ES-I3 (cell line): ENCODE data around the gene ST6GALNAC3.

Experiments
- H3K36me3 ChIP-seq: 2 replicates; pipeline ENCODE4 v1.6.1; 2013; ENCODE audit warnings: mild to moderate bottlenecking, low read length, control low read depth, moderate library complexity; ENCODE audit not compliant: insufficient read depth
- H3K4me1 ChIP-seq: 2 replicates; pipeline ENCODE4 v1.6.1; 2013; ENCODE audit warnings: mild to moderate bottlenecking, control low read depth, low read length; ENCODE audit not compliant: insufficient read depth
- H3K9ac ChIP-seq: 2 replicates; pipeline ENCODE4 v1.6.1; 2013; ENCODE audit warnings: low read depth, mild to moderate bottlenecking, low read length, moderate library complexity
- H3K9me3 ChIP-seq: 2 replicates; pipeline ENCODE4 v1.6.1; 2013; ENCODE audit warnings: mild to moderate bottlenecking, low read length, moderate library complexity; ENCODE audit not compliant: control insufficient read depth, insufficient read depth

Gene ST6GALNAC3

GRCh38 chr1:76054359-76054758 lies 20.2 kb upstream of the ST6GALNAC3 start:
- Histone ChIP-seq H3K4me1 (peaks cover 10% of the 10 kb centered on the region; the same call in 1 of the 2 replicates), H3K9ac (no peak overlapping the region), H3K9me3 (no peaks in the 10 kb centered on the region), H3K36me3 (no peaks in the 10 kb centered on the region)

- Histone ChIP-seq H3K36me3 (no peaks in the 10 kb centered on the region), H3K9me3 (no peaks in the 10 kb centered on the region), H3K9ac (no peak overlapping the region), H3K4me1 (peaks cover 10% of the 10 kb centered on the region; the same call in 1 of the 2 replicates)
These were observed 18.6 kb upstream of the ST6GALNAC3 start for GRCh38 chr1:76055987-76056386.

GRCh38 chr1:76059451-76059850 lies 15.1 kb upstream of the ST6GALNAC3 start:
- Histone ChIP-seq H3K36me3 (no peaks in the 10 kb centered on the region), H3K9me3 (no peaks in the 10 kb centered on the region), H3K9ac (no peak overlapping the region), H3K4me1 (no peaks in the 10 kb centered on the region)

- Histone ChIP-seq H3K4me1 (no peaks in the 10 kb centered on the region), H3K9ac (no peak overlapping the region), H3K9me3 (no peaks in the 10 kb centered on the region), H3K36me3 (no peaks in the 10 kb centered on the region)
These were observed 9.3 kb upstream of the ST6GALNAC3 start for GRCh38 chr1:76065270-76065669.

DNA sequence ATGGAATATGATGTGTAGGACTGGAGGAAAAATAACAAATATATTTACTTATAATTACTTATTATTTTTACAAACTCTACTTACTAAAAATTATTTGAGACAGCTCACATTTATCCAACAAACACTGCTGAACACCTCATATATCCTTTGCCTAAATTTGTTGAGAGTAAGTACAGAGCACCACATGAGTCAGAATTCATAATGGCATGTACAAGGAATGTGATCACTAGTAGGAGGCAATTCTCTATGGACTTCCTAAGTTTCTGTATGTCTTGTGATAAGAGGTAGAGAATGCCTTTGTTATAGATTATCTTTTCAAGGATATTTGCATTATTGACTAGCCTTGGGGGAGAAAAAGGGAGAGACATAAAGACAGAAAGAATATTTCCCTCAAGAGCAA lies 8.2 kb upstream of the ST6GALNAC3 start:
- no peaks in the 10 kb centered on the region for H3K4me1 ChIP-seq

GRCh38 chr1:76068542-76068941 lies 6.0 kb upstream of the ST6GALNAC3 start:
- Histone ChIP-seq H3K9ac (no peak overlapping the region), H3K9me3 (no peaks in the 10 kb centered on the region), H3K4me1 (no peaks in the 10 kb centered on the region), H3K36me3 (no peaks in the 10 kb centered on the region)

More for the DNA sequence above, 8.2 kb upstream of the ST6GALNAC3 start:
- Histone ChIP-seq H3K36me3 (no peaks in the 10 kb centered on the region), H3K9ac (no peak overlapping the region), H3K9me3 (no peaks in the 10 kb centered on the region)

DNA sequence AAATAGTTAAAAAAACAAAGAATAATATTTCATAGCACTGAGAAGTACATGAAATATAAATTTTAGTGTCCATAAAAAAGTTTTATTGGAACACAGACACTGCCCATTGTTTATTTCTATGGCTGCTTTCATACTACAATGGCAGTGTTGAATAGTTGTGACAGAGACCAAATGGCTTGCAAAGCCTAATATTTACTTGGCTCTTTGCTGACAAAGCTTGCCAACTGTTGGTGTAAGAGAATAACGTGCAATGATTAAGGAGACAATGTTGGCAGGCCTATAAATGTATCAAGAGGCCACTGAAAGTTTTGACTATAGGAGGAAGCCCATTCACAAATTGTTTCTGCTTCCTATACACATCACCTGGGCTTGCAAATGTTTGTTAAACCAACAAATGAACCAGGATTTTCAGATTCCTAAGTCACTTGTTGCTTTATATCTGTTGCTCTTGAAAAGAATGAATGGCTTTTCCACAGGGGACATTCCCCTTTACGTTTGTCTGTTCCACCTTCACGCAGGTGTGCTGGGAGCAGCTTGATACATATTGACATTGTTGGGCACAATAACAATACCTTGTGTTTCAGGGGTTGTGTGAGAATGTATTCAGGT lies 5.5 kb upstream of the ST6GALNAC3 start:
- Histone ChIP-seq H3K4me1 (no peaks in the 10 kb centered on the region), H3K9me3 (no peaks in the 10 kb centered on the region), H3K36me3 (no peaks in the 10 kb centered on the region), H3K9ac (no peak overlapping the region)

GRCh38 chr1:76070538-76070937 lies 4.0 kb upstream of the ST6GALNAC3 start:
- Histone ChIP-seq H3K36me3 (no peaks in the 10 kb centered on the region), H3K9ac (no peak overlapping the region), H3K4me1 (peaks cover 2% of the 10 kb centered on the region; the same call in 1 of the 2 replicates), H3K9me3 (no peaks in the 10 kb centered on the region)

GRCh38 chr1:76073481-76073880 lies 1.1 kb upstream of the ST6GALNAC3 start:
- H3K36me3 ChIP-seq = no peaks in the 10 kb centered on the region
- no peaks in the 10 kb centered on the region for H3K9me3 ChIP-seq
- no peak overlapping the region for H3K9ac ChIP-seq
- peaks cover 4% of the 10 kb centered on the region; the same call in 1 of the 2 replicates for H3K4me1 ChIP-seq

DNA sequence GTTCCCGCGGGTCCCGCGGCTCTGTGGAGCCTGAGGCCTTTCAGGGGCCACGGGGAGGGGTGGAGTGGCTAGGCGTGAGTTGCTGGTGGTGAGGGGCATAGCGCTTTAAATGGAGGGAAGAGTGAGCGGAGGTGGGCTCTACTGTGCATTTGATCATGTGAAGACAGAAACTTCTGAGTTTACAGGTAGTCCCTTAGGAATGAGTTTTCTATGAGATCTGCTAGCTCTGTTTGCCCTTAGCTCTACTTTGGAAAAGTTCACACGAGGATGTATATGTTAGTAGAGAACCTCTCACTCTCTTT lies 593 bp downstream of the ST6GALNAC3 start:
- Histone ChIP-seq H3K4me1 (peaks cover 4% of the 10 kb centered on the region; the same call in 1 of the 2 replicates), H3K36me3 (no peaks in the 10 kb centered on the region), H3K9ac (peak overlapping the region; percentile 70), H3K9me3 (no peaks in the 10 kb centered on the region)

DNA sequence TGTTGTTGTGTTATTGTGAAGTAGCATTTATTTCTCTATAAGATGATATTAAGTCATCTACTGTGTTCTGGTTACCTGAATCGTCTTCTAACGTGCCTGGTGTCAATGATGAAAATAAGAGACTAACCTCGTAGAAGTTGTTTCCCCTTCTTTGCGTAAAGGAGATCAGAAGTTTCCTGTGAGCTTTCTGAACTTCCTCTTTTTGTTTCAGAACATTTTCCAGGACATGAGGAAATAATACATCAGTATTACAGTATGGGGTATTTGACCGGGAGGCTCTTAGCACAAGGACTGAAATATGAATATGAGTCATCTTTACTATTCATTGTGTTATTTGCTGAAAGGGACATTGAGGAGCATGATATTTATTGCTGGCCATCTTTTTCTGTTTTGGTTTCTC lies 1.3 kb downstream of the ST6GALNAC3 start:
- no peaks in the 10 kb centered on the region for H3K36me3 ChIP-seq
- H3K4me1 ChIP-seq = peaks cover 4% of the 10 kb centered on the region; the same call in 1 of the 2 replicates
- H3K9me3 ChIP-seq = no peaks in the 10 kb centered on the region
- no peak overlapping the region; the same call in 1 of the 2 replicates for H3K9ac ChIP-seq

- Histone ChIP-seq H3K36me3 (no peaks in the 10 kb centered on the region), H3K4me1 (peaks cover 10% of the 10 kb centered on the region), H3K9me3 (no peaks in the 10 kb centered on the region), H3K9ac (no peak overlapping the region)
These were observed 5.1 kb downstream of the ST6GALNAC3 start for GRCh38 chr1:76079475-76080227.

- peaks cover 7% of the 10 kb centered on the region for H3K4me1 ChIP-seq
- no peak overlapping the region for H3K9ac ChIP-seq
- H3K9me3 ChIP-seq = no peaks in the 10 kb centered on the region
- H3K36me3 ChIP-seq = no peaks in the 10 kb centered on the region
These were observed 6.1 kb downstream of the ST6GALNAC3 start for GRCh38 chr1:76080552-76081079.

- Histone ChIP-seq H3K36me3 (no peaks in the 10 kb centered on the region), H3K9me3 (no peaks in the 10 kb centered on the region), H3K4me1 (peaks cover 6% of the 10 kb centered on the region), H3K9ac (no peak overlapping the region)
These were observed 7.5 kb downstream of the ST6GALNAC3 start for GRCh38 chr1:76082062-76082461.

- H3K4me1 ChIP-seq = peaks cover 6% of the 10 kb centered on the region
- no peaks in the 10 kb centered on the region for H3K36me3 ChIP-seq
- no peak overlapping the region for H3K9ac ChIP-seq
- H3K9me3 ChIP-seq = no peaks in the 10 kb centered on the region
These were observed 8.6 kb downstream of the ST6GALNAC3 start for GRCh38 chr1:76083189-76083588.
